DMS79 treated with DMSO at 0.1 percent for 48 hours (cell line): ENCODE data around the gene SLC8A3.

Source experiments
- DNase-seq: peaks from one replicate; lab custom pipeline; 2025; lab: John Stamatoyannopoulos, UW

Gene SLC8A3

GRCh38 chr14:70173569-70173968 is 15.2 kb downstream of the SLC8A3 start:
- no peak for DNase-seq

GRCh38 chr14:70171726-70172125 is 17.0 kb downstream of the SLC8A3 start:
- no peak for DNase-seq

GRCh38 chr14:70170976-70171375 is 17.8 kb downstream of the SLC8A3 start:
- no peak for DNase-seq

GRCh38 chr14:70168406-70168805 is 20.3 kb downstream of the SLC8A3 start:
- no peak for DNase-seq

- DNase-seq: no peak
Observed at GRCh38 chr14:70166530-70167203, 22.1 kb downstream of the SLC8A3 start.

- no peak for DNase-seq
Observed at GRCh38 chr14:70162358-70162757, 26.4 kb downstream of the SLC8A3 start.

- no peak for DNase-seq
Observed at GRCh38 chr14:70156592-70156991, 32.2 kb downstream of the SLC8A3 start.

- DNase-seq: no peak
Observed at GRCh38 chr14:70152704-70153103, 36.0 kb downstream of the SLC8A3 start.

- DNase-seq: no peak
Observed at GRCh38 chr14:70152081-70152480, 36.7 kb downstream of the SLC8A3 start.

- no peak for DNase-seq
Observed at GRCh38 chr14:70149596-70150165, 39.1 kb downstream of the SLC8A3 start.

- no peak for DNase-seq
Observed at GRCh38 chr14:70148911-70149595, 39.7 kb downstream of the SLC8A3 start.

GRCh38 chr14:70148351-70148750 is 40.4 kb downstream of the SLC8A3 start:
- DNase-seq: no peak

GRCh38 chr14:70144046-70144445 is 44.7 kb downstream of the SLC8A3 start:
- DNase-seq: no peak

- DNase-seq: no peak
Observed at GRCh38 chr14:70143306-70143705, 45.4 kb downstream of the SLC8A3 start.

- no peak for DNase-seq
Observed at GRCh38 chr14:70140614-70141013, 48.1 kb downstream of the SLC8A3 start.

GRCh38 chr14:70139384-70139783 is 49.4 kb downstream of the SLC8A3 start:
- DNase-seq: no peak

GRCh38 chr14:70137788-70138187 is 51.0 kb downstream of the SLC8A3 start:
- no peak for DNase-seq

- DNase-seq: no peak
Observed at GRCh38 chr14:70133461-70133860, 55.3 kb downstream of the SLC8A3 start.

- peak; percentile 89 for DNase-seq
Observed at GRCh38 chr14:70130482-70130881, 58.3 kb downstream of the SLC8A3 start.

GRCh38 chr14:70127186-70127585 is 61.6 kb downstream of the SLC8A3 start:
- DNase-seq: no peak

- no peak for DNase-seq
Observed at GRCh38 chr14:70123796-70124195, 65.0 kb downstream of the SLC8A3 start.

- DNase-seq: no peak
Observed at GRCh38 chr14:70121521-70121920, 67.2 kb downstream of the SLC8A3 start.

GRCh38 chr14:70118064-70118463 is 70.7 kb downstream of the SLC8A3 start:
- DNase-seq: no peak
